Stimulated activated memory B cell treated with anti-CD40 and anti-IgM and Interleukin-4, amounts not matched to agents 10 μg/mL and 1 μg/mL and 100 μg/mL, for 72 hours (primary cell): ENCODE results near the gene THBS2.

Experiments used
- ATAC-seq: fragments of 150-1000 bp; cut with Tn5 transposase; 2 replicates; pipeline ENCODE4 v1.10.0; 2021
- H3K27ac Mint-ChIP-seq: one replicate; pipeline ENCODE4 v1.8.0; 2022; ENCODE audit warnings: mild to moderate bottlenecking, mixed read lengths
- H3K27me3 Mint-ChIP-seq: one replicate; pipeline ENCODE4 v1.8.0; 2022; ENCODE audit warnings: mixed read lengths
- H3K36me3 Mint-ChIP-seq: one replicate; pipeline ENCODE4 v1.8.0; 2022; ENCODE audit warnings: mixed read lengths
- H3K4me1 Mint-ChIP-seq: one replicate; pipeline ENCODE4 v1.8.0; 2022; ENCODE audit warnings: mixed read lengths
- H3K4me3 Mint-ChIP-seq: one replicate; pipeline ENCODE4 v1.8.0; 2022; ENCODE audit warnings: mild to moderate bottlenecking, moderate library complexity, mixed read lengths
- H3K9me3 Mint-ChIP-seq: one replicate; pipeline ENCODE4 v1.8.0; 2022; ENCODE audit warnings: mixed read lengths

The THBS2 gene

DNA sequence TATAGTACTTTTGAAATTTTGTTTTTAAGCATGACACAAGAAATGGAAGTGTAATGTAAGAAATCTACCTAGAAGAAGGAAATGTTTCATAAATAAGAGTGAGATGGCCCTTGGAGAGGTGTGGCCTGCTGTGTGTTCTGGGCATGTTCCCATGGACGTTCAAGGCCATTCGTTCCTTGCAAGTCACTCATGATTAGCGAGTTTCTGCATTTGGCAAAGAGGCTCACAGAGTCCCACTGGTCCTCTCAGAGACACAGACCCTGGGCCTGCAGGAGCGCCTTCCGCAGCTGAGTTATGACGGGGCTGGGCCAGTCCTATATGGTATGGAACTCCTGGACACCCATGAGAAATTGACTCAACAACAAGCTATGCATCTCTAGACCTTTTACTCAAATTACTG is 7.2 kb downstream of the THBS2 start:
- no peak overlapping the region for H3K4me3 Mint-ChIP-seq
- peaks cover 7% of the 10 kb centered on the region for H3K9me3 Mint-ChIP-seq
- ATAC-seq, result no peak
- no peaks in the 10 kb centered on the region for H3K36me3 Mint-ChIP-seq
- H3K27me3 Mint-ChIP-seq, result peaks cover 3% of the 10 kb centered on the region
- no peak overlapping the region for H3K27ac Mint-ChIP-seq
- H3K4me1 Mint-ChIP-seq, result no peaks in the 10 kb centered on the region

DNA sequence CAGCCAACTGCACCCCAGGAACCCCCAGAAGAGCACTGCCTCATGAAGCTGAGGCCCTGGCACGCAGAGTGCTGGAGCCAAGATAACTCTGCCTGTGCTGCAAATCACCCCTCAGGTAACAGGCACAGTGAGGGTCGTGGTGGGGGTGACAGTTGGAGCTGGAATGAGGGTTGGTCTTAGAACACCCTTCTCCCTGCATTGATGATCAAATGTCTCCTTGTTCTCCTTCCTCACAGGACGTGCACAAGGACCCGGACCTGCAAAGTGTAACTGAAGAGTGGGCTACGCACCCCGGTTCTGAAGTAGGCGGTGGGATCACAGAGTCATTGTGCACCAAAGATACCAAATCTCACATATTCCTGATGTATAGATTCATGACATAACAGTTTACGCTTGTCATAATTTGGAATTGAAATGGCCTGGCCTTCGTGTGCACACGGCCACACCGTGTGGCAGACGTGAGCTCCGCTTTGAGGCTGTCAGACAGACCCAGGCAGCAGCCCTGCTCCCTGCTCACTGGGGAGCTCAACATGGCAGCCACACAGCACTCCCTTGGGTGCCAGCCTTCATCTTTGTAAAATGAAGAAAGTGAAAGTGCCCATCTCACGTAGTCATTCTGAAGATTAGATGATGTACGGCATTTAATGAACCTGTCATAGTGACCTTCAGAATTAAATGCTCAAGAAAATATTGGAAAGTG is 8.8 kb downstream of the THBS2 start:
- H3K27ac Mint-ChIP-seq, result no peak overlapping the region
- no peaks in the 10 kb centered on the region for H3K4me1 Mint-ChIP-seq
- no peaks in the 10 kb centered on the region for H3K36me3 Mint-ChIP-seq
- peaks cover 7% of the 10 kb centered on the region for H3K9me3 Mint-ChIP-seq
- peaks cover 11% of the 10 kb centered on the region for H3K27me3 Mint-ChIP-seq
- no peak for ATAC-seq
- no peak overlapping the region for H3K4me3 Mint-ChIP-seq

DNA sequence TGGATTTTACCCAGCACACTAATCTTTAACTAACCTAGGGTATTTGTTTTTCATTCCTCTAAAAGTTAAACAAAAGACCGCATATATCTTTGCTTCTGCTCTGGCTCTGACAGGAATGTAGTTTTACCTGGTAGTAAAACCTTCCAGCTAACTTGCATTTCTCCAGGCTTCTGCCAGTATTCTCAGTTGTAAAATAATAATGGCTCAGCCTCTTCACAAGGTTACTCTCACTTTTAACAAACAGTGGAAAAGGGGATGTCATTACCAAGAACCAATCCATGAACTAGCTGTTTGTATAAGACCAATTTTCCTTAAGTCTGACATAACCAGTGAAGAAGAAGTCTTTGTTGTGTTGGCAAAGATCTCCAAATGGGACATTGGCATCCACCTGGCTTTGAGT is 10.0 kb downstream of the THBS2 start:
- ATAC-seq, result no peak
- Mint-ChIP-seq H3K27ac (no peak overlapping the region), H3K4me1 (no peaks in the 10 kb centered on the region), H3K27me3 (peaks cover 20% of the 10 kb centered on the region), H3K36me3 (no peaks in the 10 kb centered on the region), H3K4me3 (no peak overlapping the region), H3K9me3 (peaks cover 7% of the 10 kb centered on the region)

DNA sequence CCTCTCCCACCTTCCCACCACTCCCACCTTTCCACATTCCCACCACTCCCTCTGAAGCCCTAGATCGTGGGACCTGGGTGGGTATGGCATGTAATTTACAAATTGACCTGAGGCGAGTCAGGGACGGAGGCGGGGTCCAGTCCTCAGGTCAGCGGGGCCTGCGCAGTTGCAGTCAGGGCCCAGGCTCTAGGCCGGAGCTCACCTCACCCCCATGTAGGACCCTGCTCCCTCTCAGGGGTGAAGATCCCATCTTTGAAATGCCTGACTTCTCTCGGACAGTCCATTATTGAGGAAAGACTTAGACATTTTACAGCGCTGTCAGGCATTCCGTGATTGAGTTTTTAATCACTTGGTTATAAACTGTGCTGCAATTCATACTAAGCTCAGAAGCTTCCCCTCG is 10.5 kb downstream of the THBS2 start:
- Mint-ChIP-seq H3K27me3 (peaks cover 24% of the 10 kb centered on the region), H3K36me3 (no peaks in the 10 kb centered on the region), H3K4me1 (no peaks in the 10 kb centered on the region), H3K9me3 (peaks cover 7% of the 10 kb centered on the region), H3K27ac (no peak overlapping the region), H3K4me3 (no peak overlapping the region)
- no peak for ATAC-seq

DNA sequence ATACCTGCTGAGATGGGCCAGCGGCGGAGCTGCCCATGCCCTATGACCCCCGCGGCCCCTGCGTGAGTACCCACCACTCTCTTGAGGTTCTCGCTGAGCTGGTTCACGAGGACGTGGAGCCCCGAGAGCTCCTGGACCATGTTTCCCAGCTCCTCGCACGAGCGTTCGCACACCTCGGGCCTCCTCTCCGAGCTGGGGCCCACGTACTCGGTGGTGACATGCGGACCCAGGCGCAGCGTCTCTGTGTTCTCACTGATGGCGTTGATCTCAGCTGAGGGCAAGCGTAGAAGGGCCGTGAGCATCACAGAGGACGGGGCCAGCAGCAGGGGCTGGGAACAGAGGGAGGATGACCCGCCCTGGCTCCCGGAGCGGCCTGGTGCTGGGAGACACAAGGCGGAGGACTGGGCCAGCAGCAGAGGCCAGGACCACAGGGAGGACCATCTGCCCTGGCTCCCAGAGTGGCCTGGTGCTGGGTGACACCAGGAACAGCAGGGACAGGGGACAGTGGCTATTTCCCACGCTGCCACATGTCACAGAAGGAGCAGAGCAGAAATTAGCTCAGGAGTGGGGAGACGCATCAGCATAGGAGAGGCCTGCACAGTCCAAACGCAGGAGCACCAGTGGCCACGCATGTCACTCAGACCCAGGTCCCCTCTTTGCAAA is 11.8 kb downstream of the THBS2 start:
- Mint-ChIP-seq H3K36me3 (no peaks in the 10 kb centered on the region), H3K4me1 (no peaks in the 10 kb centered on the region), H3K27ac (no peak overlapping the region), H3K9me3 (no peaks in the 10 kb centered on the region), H3K4me3 (no peak overlapping the region), H3K27me3 (peaks cover 24% of the 10 kb centered on the region)
- ATAC-seq, result no peak

DNA sequence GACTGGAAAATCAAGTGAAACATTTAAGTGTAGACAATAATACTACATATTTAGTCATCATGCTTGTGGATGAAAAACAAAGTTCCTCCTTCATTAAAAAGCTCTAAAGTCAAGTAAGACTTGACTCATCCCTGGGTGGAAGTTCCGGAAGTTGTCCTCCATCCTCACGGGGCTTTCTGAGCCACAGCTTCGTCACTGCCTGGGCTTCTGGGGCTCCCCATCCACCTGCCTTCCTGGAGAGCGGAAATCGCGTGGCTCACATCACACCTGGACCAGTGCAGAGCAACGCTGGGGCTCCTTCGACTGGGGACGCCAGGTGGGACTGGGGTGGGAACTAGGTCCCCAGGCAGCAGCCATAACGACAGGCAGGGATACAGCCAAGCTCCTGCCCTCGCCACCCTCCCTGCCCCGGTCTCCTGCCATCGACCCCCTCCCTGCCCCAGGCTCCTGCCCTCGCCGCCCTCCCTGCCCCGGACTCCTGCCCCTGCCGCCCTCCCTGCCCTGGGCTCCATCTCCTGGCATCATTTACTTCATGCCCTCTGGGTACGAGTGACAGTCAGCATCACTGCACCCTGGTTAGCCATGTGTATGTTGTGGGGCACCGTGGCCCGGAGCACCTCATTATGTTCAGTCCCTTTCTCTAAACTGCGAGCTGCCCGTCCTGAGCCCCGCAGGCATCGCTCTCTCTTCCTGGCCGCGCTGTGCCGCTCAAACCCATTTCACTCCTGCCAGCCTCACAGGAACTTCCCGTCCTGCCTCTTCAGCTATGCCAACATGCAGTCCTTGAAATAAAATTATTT is 12.9 kb downstream of the THBS2 start:
- no peak for ATAC-seq
- H3K4me3 Mint-ChIP-seq, result no peak overlapping the region
- H3K4me1 Mint-ChIP-seq, result no peaks in the 10 kb centered on the region
- peaks cover 9% of the 10 kb centered on the region for H3K9me3 Mint-ChIP-seq
- peaks cover 24% of the 10 kb centered on the region for H3K27me3 Mint-ChIP-seq
- H3K36me3 Mint-ChIP-seq, result no peaks in the 10 kb centered on the region
- H3K27ac Mint-ChIP-seq, result no peak overlapping the region

DNA sequence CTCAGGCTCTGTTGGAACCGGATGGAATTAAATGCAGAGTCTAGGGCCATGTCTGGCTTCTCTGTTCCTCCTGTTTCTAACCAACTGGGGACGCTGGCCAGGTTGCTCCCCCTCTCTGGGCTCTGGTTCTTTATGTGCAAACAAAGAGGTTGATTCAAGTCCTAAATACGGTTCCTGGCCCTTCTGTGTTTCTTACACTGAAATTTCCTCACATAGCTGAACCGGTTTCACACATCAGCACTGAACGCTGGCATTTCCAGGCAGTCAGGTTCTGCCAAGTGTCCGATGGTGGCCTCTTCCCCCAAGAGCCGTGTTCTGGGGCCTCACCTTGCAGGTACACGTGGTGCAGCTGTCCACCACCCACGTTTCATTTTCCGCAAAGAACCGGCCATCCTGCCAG is 13.5 kb downstream of the THBS2 start:
- Mint-ChIP-seq H3K4me1 (no peaks in the 10 kb centered on the region), H3K36me3 (no peaks in the 10 kb centered on the region), H3K9me3 (peaks cover 13% of the 10 kb centered on the region), H3K27me3 (peaks cover 24% of the 10 kb centered on the region), H3K27ac (no peak overlapping the region), H3K4me3 (no peak overlapping the region)
- ATAC-seq, result no peak

DNA sequence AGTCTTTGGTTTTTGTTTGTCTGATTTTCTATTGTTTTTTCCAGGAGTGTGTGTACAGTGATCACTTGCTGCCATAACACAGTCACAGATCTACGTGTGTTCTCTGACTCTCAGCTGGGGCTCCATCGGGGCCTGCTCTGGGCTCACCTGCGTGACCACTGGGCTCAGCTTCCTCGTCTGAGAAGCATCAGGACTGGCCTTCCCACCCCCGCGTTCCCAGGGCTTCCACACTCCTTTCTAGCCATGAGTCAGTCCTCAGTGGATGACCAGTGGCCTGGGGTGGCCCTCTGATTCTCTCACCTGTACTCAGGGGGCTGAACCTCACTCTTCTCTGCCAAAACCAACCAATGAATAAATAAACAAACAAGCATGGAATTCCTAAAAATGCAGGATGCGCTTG is 14.5 kb downstream of the THBS2 start:
- Mint-ChIP-seq H3K36me3 (no peaks in the 10 kb centered on the region), H3K27ac (no peak overlapping the region), H3K27me3 (peaks cover 24% of the 10 kb centered on the region), H3K9me3 (peaks cover 15% of the 10 kb centered on the region), H3K4me3 (no peak overlapping the region), H3K4me1 (no peaks in the 10 kb centered on the region)
- no peak for ATAC-seq

DNA sequence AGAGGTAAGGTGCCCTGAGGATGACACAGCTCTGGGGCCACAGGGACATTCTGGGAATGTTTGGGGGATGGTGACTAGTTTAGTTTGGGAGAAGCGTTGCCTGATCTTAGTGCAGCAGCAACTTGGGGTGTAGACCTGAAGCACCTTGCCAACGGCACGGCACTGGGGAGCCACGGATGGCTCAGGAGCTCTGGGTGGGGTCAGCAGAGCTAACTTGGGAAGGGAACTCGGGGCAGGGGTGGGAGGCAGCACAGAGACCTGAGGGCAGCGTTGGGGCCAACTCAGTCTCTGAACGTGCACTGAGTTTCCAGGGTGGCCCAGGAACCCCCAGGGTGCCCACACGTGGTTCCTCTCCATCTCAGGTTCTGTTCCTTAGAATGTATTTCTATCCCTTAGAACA is 14.9 kb downstream of the THBS2 start:
- Mint-ChIP-seq H3K27me3 (peaks cover 24% of the 10 kb centered on the region), H3K27ac (no peak overlapping the region), H3K4me1 (no peaks in the 10 kb centered on the region), H3K36me3 (no peaks in the 10 kb centered on the region), H3K9me3 (peaks cover 20% of the 10 kb centered on the region), H3K4me3 (no peak overlapping the region)
- no peak for ATAC-seq

DNA sequence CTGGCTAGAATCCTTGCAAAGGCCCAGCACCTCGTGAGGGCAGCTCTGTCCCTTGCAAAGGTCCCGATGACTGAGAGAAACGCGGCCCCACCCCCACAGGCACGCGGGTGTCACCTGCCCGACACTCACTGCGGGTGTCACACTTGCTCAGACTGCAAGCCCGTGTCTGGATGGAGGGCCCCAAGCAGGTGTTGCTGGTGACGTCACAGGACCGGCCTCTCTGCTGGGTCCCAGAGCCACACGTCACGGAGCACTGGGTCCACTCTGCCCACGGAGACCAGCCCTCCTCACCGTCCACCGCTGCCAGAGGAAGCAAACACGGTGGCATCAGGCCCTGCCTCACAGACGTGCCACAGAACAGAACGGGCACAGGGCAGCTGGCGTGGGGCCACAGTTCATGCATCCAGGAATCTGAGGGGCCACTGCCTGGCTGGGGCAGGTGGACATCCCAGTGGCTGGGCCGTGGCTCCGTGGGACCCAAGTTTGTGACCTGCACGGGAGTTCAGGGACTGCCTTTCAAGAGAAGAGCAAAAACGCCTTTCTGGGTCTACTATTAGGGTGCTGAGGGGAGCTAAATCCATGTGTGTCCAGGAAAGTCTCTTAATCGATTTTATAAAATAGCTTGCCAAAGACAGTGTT is 16.0 kb downstream of the THBS2 start:
- H3K27ac Mint-ChIP-seq, result no peak overlapping the region
- H3K27me3 Mint-ChIP-seq, result peaks cover 24% of the 10 kb centered on the region
- no peak overlapping the region for H3K4me3 Mint-ChIP-seq
- ATAC-seq, result no peak
- H3K4me1 Mint-ChIP-seq, result no peaks in the 10 kb centered on the region
- H3K9me3 Mint-ChIP-seq, result peaks cover 27% of the 10 kb centered on the region
- no peaks in the 10 kb centered on the region for H3K36me3 Mint-ChIP-seq

DNA sequence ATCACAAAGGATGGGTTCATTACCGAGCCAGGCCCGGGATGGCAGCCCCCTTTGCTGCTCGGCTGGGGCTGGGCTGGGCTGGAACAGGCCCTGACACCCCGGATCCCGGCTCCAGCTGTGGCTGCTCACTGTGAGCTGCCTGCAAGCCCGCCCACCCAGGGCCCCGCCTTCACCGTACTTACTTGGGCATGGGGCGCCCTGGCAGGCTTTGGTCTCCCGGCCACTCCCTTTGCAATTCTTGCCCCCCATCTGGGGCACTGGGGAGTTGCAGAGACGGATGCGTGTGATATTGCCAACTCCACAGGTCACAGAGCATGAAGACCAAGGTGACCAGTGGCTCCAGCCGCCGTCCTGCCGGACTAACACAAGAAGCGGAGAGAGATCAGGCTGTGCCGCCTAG is 16.7 kb downstream of the THBS2 start:
- no peaks in the 10 kb centered on the region for H3K4me1 Mint-ChIP-seq
- ATAC-seq, result no peak
- peaks cover 24% of the 10 kb centered on the region for H3K27me3 Mint-ChIP-seq
- peaks cover 27% of the 10 kb centered on the region for H3K9me3 Mint-ChIP-seq
- H3K27ac Mint-ChIP-seq, result no peak overlapping the region
- no peak overlapping the region for H3K4me3 Mint-ChIP-seq
- H3K36me3 Mint-ChIP-seq, result no peaks in the 10 kb centered on the region

DNA sequence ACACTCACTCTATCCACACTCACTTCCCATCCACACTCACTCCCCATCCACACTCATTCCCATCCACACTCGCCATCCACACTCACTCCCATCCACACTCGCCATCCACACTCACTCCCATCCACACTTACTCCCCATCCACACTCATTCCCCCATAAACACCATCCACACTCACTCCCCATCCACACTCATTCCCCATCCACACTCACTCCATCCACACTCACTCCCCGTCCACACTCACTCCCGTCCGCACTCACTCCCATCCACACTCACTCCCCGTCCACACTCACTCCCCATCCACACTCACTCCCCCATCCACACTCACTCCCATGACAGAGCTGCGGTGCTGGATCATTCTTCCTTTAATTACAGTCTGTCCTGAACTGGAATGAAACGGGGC is 17.1 kb downstream of the THBS2 start:
- H3K9me3 Mint-ChIP-seq, result peaks cover 27% of the 10 kb centered on the region
- peaks cover 23% of the 10 kb centered on the region for H3K27me3 Mint-ChIP-seq
- H3K4me1 Mint-ChIP-seq, result no peaks in the 10 kb centered on the region
- no peaks in the 10 kb centered on the region for H3K36me3 Mint-ChIP-seq
- no peak overlapping the region for H3K27ac Mint-ChIP-seq
- no peak for ATAC-seq
- no peak overlapping the region for H3K4me3 Mint-ChIP-seq

DNA sequence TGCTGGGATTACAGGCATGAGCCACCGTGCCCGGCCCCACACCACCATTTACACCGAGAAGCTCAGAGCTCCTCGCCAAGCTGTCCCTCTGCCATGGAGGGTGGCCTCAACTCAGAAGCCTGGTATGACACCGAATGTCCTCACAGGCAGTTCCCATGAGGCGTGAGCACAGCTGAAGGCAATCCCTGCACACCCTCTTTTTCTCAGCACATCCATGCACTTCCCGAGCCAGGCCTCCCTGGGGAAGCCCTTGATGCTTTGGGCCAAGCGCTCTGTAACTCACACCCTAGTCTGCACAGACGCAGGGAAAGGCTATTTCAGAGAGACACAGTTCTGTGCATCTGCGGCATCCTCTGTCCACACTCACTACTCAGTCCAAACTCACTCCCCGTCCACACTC is 18.4 kb downstream of the THBS2 start:
- Mint-ChIP-seq H3K4me3 (no peak overlapping the region), H3K36me3 (no peaks in the 10 kb centered on the region), H3K27ac (no peak overlapping the region), H3K27me3 (peaks cover 13% of the 10 kb centered on the region), H3K4me1 (no peaks in the 10 kb centered on the region), H3K9me3 (peaks cover 27% of the 10 kb centered on the region)
- no peak for ATAC-seq

DNA sequence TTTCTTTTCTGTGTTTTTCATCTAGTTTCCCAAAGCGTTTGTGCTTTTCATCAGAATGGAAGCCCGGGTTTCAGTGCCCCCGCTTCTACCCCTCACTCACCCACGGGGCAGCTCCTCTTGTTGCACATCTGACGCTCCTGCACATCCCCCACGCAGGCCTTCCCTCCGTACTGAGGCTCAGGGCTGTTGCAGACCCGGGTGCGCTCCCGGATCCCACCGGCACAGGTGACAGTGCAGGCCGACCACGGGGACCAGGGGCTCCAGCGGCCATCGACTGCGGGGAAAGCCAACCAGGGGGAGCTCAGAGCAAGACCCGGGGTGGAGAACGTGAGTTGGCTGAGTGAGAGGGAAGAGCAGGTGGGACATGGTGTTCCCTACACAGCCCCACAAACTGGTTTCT is 19.0 kb downstream of the THBS2 start:
- Mint-ChIP-seq H3K27ac (no peak overlapping the region), H3K27me3 (peaks cover 13% of the 10 kb centered on the region), H3K4me3 (no peak overlapping the region), H3K4me1 (no peaks in the 10 kb centered on the region), H3K36me3 (no peaks in the 10 kb centered on the region), H3K9me3 (peaks cover 27% of the 10 kb centered on the region)
- no peak for ATAC-seq

DNA sequence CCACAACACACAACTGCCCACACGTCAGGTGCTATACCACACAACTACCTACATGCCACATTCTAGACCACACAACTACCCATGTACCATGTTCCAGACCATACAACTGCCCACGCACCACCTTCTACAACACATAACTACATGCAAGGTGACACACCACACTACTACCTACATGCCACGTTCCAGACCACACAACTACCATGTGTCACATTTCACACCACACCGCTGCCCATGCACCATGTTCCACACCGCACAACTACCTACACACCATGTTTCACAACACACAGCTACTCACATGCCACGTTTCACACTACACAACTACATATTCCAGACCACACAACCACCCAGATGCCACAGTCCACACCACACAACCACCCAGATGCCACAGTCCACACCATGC is 19.8 kb downstream of the THBS2 start:
- Mint-ChIP-seq H3K36me3 (no peaks in the 10 kb centered on the region), H3K27me3 (peaks cover 5% of the 10 kb centered on the region), H3K27ac (no peak overlapping the region), H3K9me3 (peaks cover 27% of the 10 kb centered on the region), H3K4me3 (no peak overlapping the region), H3K4me1 (no peaks in the 10 kb centered on the region)
- ATAC-seq, result no peak
